ENCODE measurements around the gene SMTNL2. TPM values are rescaled to one million over a fixed set of nuclear protein-coding genes. Genes with fewer than 3 reads are reported as not detected.

SMTNL2 gene
- total and polyA plus RNA-seq, 2 of the 4 experiments (the other 2 are of a cell fraction): not detected

GRCh38 chr17:4574448-4575045 lies 9.8 kb upstream of the SMTNL2 start:
- Histone ChIP-seq H2BK15ac (ENCODE audit: low read depth, low read length) (no peak overlapping the region), H4K5ac (ENCODE audit: low read depth, low read length) (no peak overlapping the region), H4K91ac (ENCODE audit: insufficient read depth, low read depth, low read length) (no peak overlapping the region), H2BK20ac (ENCODE audit: low read depth, low read length) (no peak overlapping the region), H3K56ac (ENCODE audit: extremely low read depth, insufficient read depth, low read length) (no peak overlapping the region), H3K36me3 (ENCODE audit: control insufficient read depth, insufficient read depth, low read length) (no peaks in the 10 kb centered on the region), H4K20me1 (ENCODE audit: insufficient read depth, low read length) (no peaks in the 10 kb centered on the region), H2AFZ (replicated peaks; ENCODE audit: low read length, poor library complexity) (no peak overlapping the region), H3K27me3 (ENCODE audit: control insufficient read depth, insufficient read depth, low read length) (peaks cover 42% of the 10 kb centered on the region), H3K4me1 (ENCODE audit: control insufficient read depth, insufficient read depth, low read length) (peaks cover 1% of the 10 kb centered on the region; the same call in 1 of the 2 replicates), H3K14ac (replicated peaks; ENCODE audit: low read depth, low read length) (no peak overlapping the region), H3K9me1 (ENCODE audit: insufficient read depth, low read length) (no peaks in the 10 kb centered on the region), H4K8ac (ENCODE audit: low read depth in 2 of 2, low read length in 2 of 2) (no peak overlapping the region), H3K4ac (ENCODE audit: low read depth, low read length) (no peak overlapping the region), H3K79me1 (ENCODE audit: low read depth in 1 of 2, low read length in 2 of 2) (no peaks in the 10 kb centered on the region), H3K27ac (ENCODE audit: insufficient read depth, low read length) (no peak overlapping the region), H2BK120ac (ENCODE audit: low read depth, low read length) (no peak overlapping the region), H2AK5ac (ENCODE audit: low read depth, low read length) (no peak overlapping the region), H3K23ac (ENCODE audit: low read depth, low read length) (no peak overlapping the region), H2AK9ac (replicated peaks; ENCODE audit: low read depth, low read length, poor library complexity) (no peak overlapping the region), H3K9ac (ENCODE audit: low read depth, low read length) (no peak overlapping the region), H3K9me3 (ENCODE audit: control insufficient read depth, insufficient read depth, low read length) (no peaks in the 10 kb centered on the region), H2BK5ac (ENCODE audit: low read depth, low read length, poor library complexity, severe bottlenecking) (no peak overlapping the region), H3K4me2 (ENCODE audit: low read depth, low read length) (no peak overlapping the region), H3K18ac (ENCODE audit: low read depth, low read length) (no peak overlapping the region), H3K4me3 (ENCODE audit: insufficient read depth, low read depth, low read length) (no peak overlapping the region)
- dilution Hi-C loops (cut with HindIII; ENCODE audit: low sequenced_read_pairs, unreplicated experiment) (no loop called here), in situ Hi-C loops (cut with MboI; ENCODE audit: low sequenced_read_pairs) (loop anchor here (10.0 kb wide), 1 partner anchor 310 kb away; no protein-coding TSS in a partner anchor), intact Hi-C loops (cut with micrococcal nuclease) (no loop called here)
- CTCF ChIA-PET: no interaction called here
- DNase-seq: no peak
- ATAC-seq (ENCODE audit: low read depth): no peak
- POLR2A ChIA-PET (ENCODE audit: unreplicated experiment): no interaction called here
- BruUV-seq (replicated peaks): no TSS peak
- 89% methylated on average over 3 of the region's 9 CpGs; no CpG with 5 or more reads in 1 of the 2 experiments for WGBS, 2 experiments (ENCODE audit: extremely low coverage in 2 of 2, insufficient read length in 1 of 2)
- TF ChIP-seq NFE2L2 (IDR thresholded peaks at IDR 0.05; ENCODE audit: low read depth, low read length) (no peak), MXI1 (IDR thresholded peaks at IDR 0.05; ENCODE audit: borderline replicate concordance, low read depth, low read length) (no peak), RAD21 (IDR thresholded peaks at IDR 0.05; ENCODE audit: low read length) (no peak), RCOR1 (IDR thresholded peaks at IDR 0.05; ENCODE audit: insufficient replicate concordance, low read length) (no peak), CEBPB (IDR thresholded peaks at IDR 0.05; ENCODE audit: low read depth, low read length) (no peak), FOS (IDR thresholded peaks at IDR 0.05; ENCODE audit: low read depth, low read length) (no peak), BHLHE40 (IDR thresholded peaks at IDR 0.05; ENCODE audit: low read depth, low read length) (no peak), MAFK (IDR thresholded peaks at IDR 0.05; ENCODE audit: low read depth, low read length) (no peak), POLR2A (IDR thresholded peaks at IDR 0.05; ENCODE audit: low read depth, low read length) (no peak), CTCF (conservative IDR thresholded peaks at IDR 0.05; ENCODE audit: low read depth, low read length) (no peak), SMC3 (IDR thresholded peaks at IDR 0.05; ENCODE audit: low read depth, low read length) (no peak), ELK1 (IDR thresholded peaks at IDR 0.05; ENCODE audit: borderline replicate concordance, low read depth, low read length) (no peak), CHD1 (IDR thresholded peaks at IDR 0.05; ENCODE audit: low read depth, low read length) (no peak), USF2 (IDR thresholded peaks at IDR 0.05; ENCODE audit: low read depth, low read length) (no peak), RFX5 (IDR thresholded peaks at IDR 0.05; ENCODE audit: low read depth, low read length) (no peak), MAZ (IDR thresholded peaks at IDR 0.05; ENCODE audit: borderline replicate concordance, low read depth, low read length) (no peak)

All from IMR-90 (cell line).